Mucosa of descending colon (tissue), 3 donors: ENCODE data around the gene EPHX1. TPM values are rescaled to one million over a fixed set of nuclear protein-coding genes. Genes with fewer than 3 reads are reported as not detected.

Experiments
- ATAC-seq: fragments of 200-7000 bp; cut with Tn5 transposase; one replicate; pipeline ENCODE4 v1.9.1; 2020; ENCODE audit warnings: mild to moderate bottlenecking, moderate library complexity
- DNase-seq, 3 donors: peaks; one replicate each; pipeline ENCODE4 v3.0.0-alpha.2; 2020
- H3K36me3 ChIP-seq: fragments of 200-600 bp; one replicate; pipeline ENCODE4 v1.8.0; 2021; ENCODE audit warnings: low read depth, mild to moderate bottlenecking
- H3K4me1 ChIP-seq: fragments of 200-600 bp; one replicate; pipeline ENCODE4 v1.8.0; 2021; ENCODE audit warnings: low read depth, mild to moderate bottlenecking
- H3K4me3 ChIP-seq: fragments of 200-600 bp; one replicate; pipeline ENCODE4 v1.8.0; 2021; ENCODE audit warnings: mild to moderate bottlenecking
- H3K9me3 ChIP-seq: fragments of 200-600 bp; one replicate; pipeline ENCODE4 v1.8.0; 2021; ENCODE audit warnings: mild to moderate bottlenecking
- intact Hi-C, 2 donors: fragments of 100-400 bp; cut with DNase I in 1 of 2; cut with micrococcal nuclease in 1 of 2; formaldehyde crosslinking; loops; one replicate each; pipeline versions ENCODE4 v1.11.0 to v1.11.1; 2022; cut with DNase I, micrococcal nuclease
- total RNA-seq, 3 donors: library from RNA; stranded (reverse); fragmentation: NEBNext Ultra II Directional in 2 of 3; extraction: Animal tissue kit (Norgen Biotek cat#: 25700) in 2 of 3; gene quantifications; one replicate each; pipeline versions ENCODE4 v1.2.1 to v1.2.4, GENCODE V29; 2021 to 2023
- TF ChIP-seq, protein P1 (sequence below): fragments of 200-600 bp; IDR thresholded peaks from one replicate; pipeline ENCODE4 v1.8.0; 2022; ENCODE audit warnings: antibody characterized with exemption, mild to moderate bottlenecking
- donor health status: DM: no; HTN: no; CAD: no; lungs with moderate emphysema.
- donor health status: DM: no; HTN: no; CAD: no.
- donor health status: DM: no; HTN: yes; CAD: no.

Gene EPHX1
- total RNA-seq, 3 donors from 2014 or later: 48.8 to 86.3 (median 68.0) TPM

DNA sequence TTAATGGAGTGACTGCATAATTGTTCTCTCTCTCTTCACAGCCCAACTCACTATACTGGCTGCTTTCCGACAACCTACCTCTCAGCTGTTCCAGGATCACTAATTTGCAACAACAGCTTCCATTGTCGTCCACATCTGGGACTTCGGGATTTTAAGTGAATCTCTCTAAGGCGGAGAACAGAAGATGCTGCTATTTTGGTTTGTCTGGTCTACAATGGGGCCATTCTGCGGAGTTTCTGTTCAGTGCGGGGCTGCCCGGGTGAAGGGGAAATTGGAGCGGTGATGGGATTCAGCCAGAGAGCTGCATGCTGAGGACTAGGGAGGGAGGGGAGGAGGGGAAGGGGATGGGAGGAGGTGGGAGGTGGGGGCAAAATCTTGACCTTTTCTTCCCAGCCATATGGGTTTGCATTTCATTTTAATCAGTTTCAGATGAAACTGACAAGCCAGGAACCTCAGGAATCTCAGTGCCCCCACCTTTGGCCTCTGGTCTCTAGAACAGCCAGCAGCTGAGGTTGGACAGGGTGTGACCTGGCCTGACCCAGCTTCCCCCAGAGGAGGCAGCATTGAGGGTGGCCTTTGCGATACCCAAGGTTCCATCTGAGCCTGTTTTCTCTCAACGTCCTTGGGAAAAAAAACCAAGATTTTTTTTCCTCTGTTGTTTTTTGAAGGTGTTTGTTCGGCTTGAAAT, 39.2 kb upstream of the EPHX1 start:
- DNase-seq (no peak), ATAC-seq (no peak)
- H3K4me3 ChIP-seq: no peak overlapping the region
- no peaks in the 10 kb centered on the region for H3K36me3 ChIP-seq
- TF ChIP-seq, protein P1, sequence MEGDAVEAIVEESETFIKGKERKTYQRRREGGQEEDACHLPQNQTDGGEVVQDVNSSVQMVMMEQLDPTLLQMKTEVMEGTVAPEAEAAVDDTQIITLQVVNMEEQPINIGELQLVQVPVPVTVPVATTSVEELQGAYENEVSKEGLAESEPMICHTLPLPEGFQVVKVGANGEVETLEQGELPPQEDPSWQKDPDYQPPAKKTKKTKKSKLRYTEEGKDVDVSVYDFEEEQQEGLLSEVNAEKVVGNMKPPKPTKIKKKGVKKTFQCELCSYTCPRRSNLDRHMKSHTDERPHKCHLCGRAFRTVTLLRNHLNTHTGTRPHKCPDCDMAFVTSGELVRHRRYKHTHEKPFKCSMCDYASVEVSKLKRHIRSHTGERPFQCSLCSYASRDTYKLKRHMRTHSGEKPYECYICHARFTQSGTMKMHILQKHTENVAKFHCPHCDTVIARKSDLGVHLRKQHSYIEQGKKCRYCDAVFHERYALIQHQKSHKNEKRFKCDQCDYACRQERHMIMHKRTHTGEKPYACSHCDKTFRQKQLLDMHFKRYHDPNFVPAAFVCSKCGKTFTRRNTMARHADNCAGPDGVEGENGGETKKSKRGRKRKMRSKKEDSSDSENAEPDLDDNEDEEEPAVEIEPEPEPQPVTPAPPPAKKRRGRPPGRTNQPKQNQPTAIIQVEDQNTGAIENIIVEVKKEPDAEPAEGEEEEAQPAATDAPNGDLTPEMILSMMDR: no peak
- intact Hi-C loops: loop anchor here (5.0 to 10.0 kb wide), 2 partner anchors 216 to 293 kb away; no protein-coding TSS in a partner anchor
- peaks cover 13% of the 10 kb centered on the region for H3K4me1 ChIP-seq
- no peaks in the 10 kb centered on the region for H3K9me3 ChIP-seq

DNA sequence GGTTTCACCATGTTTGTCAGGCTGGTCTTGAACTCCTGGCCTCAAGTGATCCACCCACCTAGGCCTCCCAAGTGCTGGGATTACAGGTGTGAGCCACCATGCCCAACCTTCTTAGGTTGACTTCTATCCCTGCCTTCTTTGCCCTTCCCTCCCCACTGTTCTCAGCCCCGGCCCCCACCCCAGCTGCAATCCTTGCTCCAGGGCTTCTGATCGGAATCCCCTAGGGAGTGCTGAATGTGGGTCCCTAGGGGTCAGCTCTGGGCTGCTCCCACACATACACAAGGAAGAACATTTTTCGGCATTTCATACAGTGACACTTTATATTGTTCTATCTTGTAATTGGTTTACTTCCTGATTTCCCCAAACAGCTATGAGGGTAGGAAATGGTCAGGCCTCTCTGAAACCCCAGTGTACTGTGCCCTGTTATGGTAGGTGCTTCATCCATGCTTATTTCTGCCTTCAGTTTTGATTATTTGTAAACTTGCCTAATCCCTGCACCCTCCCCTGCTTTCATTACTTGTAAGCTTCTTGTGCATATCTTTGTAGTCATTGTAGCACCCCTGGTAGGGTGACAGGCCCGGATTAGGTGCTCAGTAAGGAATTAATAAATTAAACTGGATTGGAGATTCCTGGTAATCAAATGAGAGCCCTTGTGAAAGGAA, 38.1 kb upstream of the EPHX1 start:
- Histone ChIP-seq H3K36me3 (no peaks in the 10 kb centered on the region), H3K4me1 (peaks cover 18% of the 10 kb centered on the region), H3K9me3 (no peaks in the 10 kb centered on the region), H3K4me3 (no peak overlapping the region)
- ATAC-seq (no peak), DNase-seq (no peak)
- TF ChIP-seq, protein P1: no peak
- intact Hi-C loops: loop anchor here (5.0 to 10.0 kb wide), 2 partner anchors 217 to 294 kb away; no protein-coding TSS in a partner anchor

DNA sequence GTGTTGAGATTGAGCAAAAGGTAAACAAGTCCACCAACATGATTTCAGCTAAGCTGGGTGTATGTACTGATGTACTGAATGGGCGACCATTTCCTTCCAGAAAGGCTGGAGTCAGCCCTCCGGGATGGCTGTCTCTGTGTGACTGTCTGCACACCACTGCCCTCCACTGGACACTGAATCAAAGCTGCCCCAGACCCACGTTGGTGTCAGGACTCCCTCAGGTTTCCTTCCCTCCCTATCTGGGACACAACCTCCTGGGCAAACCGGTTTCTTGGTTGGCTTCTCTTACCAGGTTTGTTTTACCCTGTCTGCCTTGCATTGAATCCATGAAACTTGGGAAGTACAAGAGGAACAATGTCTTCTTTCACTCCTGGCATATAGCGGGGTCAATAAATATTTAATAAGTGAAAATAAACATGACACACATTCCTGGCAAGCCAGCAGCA, 37.6 kb upstream of the EPHX1 start:
- H3K36me3 ChIP-seq: no peaks in the 10 kb centered on the region
- ATAC-seq (peak; percentile 96), DNase-seq (peak; percentile 78 to 90 (median 84))
- TF ChIP-seq, protein P1: peak; percentile 50
- peaks cover 19% of the 10 kb centered on the region for H3K4me1 ChIP-seq
- no peaks in the 10 kb centered on the region for H3K9me3 ChIP-seq
- no peak overlapping the region for H3K4me3 ChIP-seq
- intact Hi-C loops: loop anchor here (5.0 to 10.0 kb wide), 2 partner anchors 218 to 295 kb away; no protein-coding TSS in a partner anchor

DNA sequence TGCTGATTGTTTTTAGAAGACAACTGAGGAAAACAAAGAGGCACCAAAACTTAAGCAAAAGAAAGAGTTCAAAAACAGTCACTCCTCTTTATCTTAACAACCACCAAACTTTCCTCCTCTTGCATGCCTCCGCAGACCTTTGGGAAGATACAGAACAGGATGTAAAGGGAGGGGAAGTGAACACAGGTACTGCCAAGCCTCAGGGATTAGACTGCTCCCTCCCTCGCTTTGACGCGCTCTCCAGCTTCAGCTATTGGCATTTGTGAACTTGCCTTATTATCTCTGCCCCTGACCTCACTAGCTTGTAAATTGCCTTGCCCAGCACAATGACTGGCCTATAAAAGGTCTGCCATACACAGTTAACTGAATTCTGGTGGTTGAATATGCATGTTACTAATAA, 37.1 kb upstream of the EPHX1 start:
- intact Hi-C loops: loop anchor here (5.0 to 10.0 kb wide), 2 partner anchors 218 to 296 kb away; no protein-coding TSS in a partner anchor
- ATAC-seq: peak; percentile 7
- H3K9me3 ChIP-seq: no peaks in the 10 kb centered on the region
- no peak for DNase-seq
- TF ChIP-seq, protein P1: no peak
- peaks cover 19% of the 10 kb centered on the region for H3K4me1 ChIP-seq
- H3K4me3 ChIP-seq: no peak overlapping the region
- no peaks in the 10 kb centered on the region for H3K36me3 ChIP-seq

DNA sequence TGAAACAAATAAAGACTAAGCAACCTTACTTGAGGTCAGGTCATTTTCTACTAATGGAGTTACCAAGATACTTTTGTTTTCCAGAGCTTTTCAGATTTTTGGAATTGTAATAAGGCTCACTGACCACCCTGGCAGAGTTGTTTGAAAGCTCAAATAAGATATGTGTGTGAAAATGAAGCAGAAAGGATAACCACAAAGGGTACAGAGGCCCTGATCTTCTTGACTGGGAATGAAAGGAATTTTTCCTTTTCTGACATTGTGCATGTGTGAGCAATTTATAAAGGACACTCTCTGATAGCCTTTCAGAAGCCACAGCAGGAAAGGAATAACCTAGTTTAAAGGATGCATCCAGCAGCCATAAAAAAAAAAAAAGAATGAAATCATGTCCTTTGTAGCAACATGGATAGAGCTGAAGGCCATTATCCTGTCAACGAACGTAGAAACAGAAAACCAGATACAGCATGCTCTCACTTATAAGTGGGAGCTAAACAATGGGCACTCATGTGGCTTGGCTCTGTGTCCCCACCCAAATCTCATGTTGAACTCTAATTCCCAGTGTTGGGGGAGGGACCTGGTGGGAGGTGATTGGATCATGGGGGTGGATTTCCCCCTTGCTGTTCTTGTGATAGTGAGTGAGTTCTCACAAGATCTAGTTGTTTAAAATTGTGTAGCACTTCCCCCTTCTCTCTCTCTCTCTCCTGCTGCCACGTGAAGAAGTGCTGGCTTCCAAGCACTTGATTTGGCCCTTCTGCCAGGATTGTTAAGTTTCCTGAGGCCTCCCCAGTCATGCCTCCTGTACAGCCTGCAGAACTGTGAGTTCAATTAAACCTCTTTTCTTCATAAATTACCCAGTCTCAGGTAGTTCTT, 35.4 kb upstream of the EPHX1 start:
- Histone ChIP-seq H3K4me3 (no peak overlapping the region), H3K36me3 (no peaks in the 10 kb centered on the region), H3K4me1 (peaks cover 25% of the 10 kb centered on the region), H3K9me3 (no peaks in the 10 kb centered on the region)
- intact Hi-C loops: loop anchor here (5.0 to 10.0 kb wide), 2 partner anchors 220 to 297 kb away; no protein-coding TSS in a partner anchor
- TF ChIP-seq, protein P1: no peak
- DNase-seq (no peak), ATAC-seq (no peak)
